ENCODE results near the gene RGPD8. TPM values are rescaled to one million over a fixed set of nuclear protein-coding genes. Genes with fewer than 3 reads are reported as not detected.

RGPD8 gene
- total and polyA plus RNA-seq, 4 donors: 1.5 to 20.6 (median 4.5) TPM

Small RNA genes within 50 kb of the gene (small RNA-seq; reads per million reads assigned to genes)
- gene AC115115.1: not detected

Other genes starting within 250 kb of the RGPD8 start
- 1 to 10 TPM; 5.7 to 7.2 TPM for gene ZC3H8, start 178.6 kb downstream of the RGPD8 start, total RNA-seq
- 1 to 10 TPM; 2.4 to 8.9 TPM for gene ZC3H8, start 178.6 kb downstream of the RGPD8 start, polyA plus RNA-seq
- gene ZC3H6, start 158.0 kb downstream of the RGPD8 start, total RNA-seq: 1 to 10 TPM; 3.7 to 5.8 TPM
- gene ZC3H6, start 158.0 kb downstream of the RGPD8 start, polyA plus RNA-seq: under 1 TPM; 0.32 to 0.99 TPM
- gene TTL, start 48.5 kb upstream of the RGPD8 start, total RNA-seq: 1 to 10 TPM; 7.2 to 9.5 TPM
- gene TTL, start 48.5 kb upstream of the RGPD8 start, polyA plus RNA-seq: 1 to 10 TPM; 3.6 to 7.0 TPM
- 10 to 100 TPM; 13.1 to 23.8 TPM for gene POLR1B, start 108.8 kb upstream of the RGPD8 start, total RNA-seq
- 1 to 10 TPM; 6.5 to 8.5 TPM for gene POLR1B, start 108.8 kb upstream of the RGPD8 start, polyA plus RNA-seq
- 1 to 10 TPM; 5.0 to 5.8 TPM for gene CHCHD5, start 151.0 kb upstream of the RGPD8 start, total RNA-seq
- 10 to 100 TPM; 36.6 to 59.9 TPM for gene CHCHD5, start 151.0 kb upstream of the RGPD8 start, polyA plus RNA-seq
- gene SLC20A1, start 212.3 kb upstream of the RGPD8 start, total RNA-seq: 10 to 100 TPM; 23.3 to 56.9 TPM
- 10 to 100 TPM; 15.3 to 16.7 TPM for gene SLC20A1, start 212.3 kb upstream of the RGPD8 start, polyA plus RNA-seq

All from liver (tissue), 5 donors.